Measurements from ENCODE around the gene RHBDF1.

The RHBDF1 gene

DNA sequence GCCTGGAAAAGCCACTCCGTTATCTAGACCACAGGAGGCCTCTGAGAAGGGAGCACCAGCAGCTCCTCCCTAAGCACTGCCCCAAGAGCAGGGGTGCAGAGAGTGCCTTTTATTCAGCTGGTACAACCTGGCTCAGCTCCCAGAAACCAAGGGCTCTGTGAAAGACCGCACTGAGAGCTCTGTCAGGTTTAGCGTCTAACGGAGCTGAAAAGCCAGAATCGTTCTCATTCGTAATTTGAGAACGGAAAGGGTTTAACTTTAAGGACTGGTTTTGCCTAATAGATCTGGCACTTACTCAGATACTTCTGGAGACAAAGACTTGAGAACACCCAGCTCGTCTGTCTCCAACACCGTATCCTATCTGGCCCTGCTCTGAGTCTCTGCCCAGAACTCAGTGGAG lies 19.1 kb upstream of the RHBDF1 start:
- no peak for DNase-seq

GRCh38 chr16:89391-90302 lies 17.2 kb upstream of the RHBDF1 start:
- no peak for DNase-seq

GRCh38 chr16:88613-89012 lies 16.2 kb upstream of the RHBDF1 start:
- DNase-seq, result no peak

- DNase-seq, result no peak
Measured at GRCh38 chr16:86483-86952, 14.1 kb upstream of the RHBDF1 start.

DNA sequence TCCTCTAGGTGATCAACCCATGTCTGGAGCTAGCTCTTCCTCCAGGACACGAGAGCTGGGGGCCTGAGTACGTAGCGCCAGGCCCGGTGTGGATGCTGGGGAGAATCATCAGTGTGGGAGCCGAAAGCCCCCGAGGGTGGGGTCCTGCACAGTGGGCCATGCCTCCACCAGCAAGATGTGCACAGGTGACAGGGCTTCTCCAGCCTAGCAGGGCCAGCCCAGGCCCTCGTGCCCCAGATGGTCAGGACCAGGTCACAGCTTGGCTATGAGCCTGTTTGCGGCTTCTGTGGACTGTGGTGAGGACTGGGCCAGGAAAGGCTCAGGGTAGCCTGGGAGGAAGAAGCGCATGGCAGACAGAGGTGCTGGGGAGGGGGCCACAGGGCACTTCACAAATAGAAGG lies 13.4 kb upstream of the RHBDF1 start:
- DNase-seq, result no peak

DNA sequence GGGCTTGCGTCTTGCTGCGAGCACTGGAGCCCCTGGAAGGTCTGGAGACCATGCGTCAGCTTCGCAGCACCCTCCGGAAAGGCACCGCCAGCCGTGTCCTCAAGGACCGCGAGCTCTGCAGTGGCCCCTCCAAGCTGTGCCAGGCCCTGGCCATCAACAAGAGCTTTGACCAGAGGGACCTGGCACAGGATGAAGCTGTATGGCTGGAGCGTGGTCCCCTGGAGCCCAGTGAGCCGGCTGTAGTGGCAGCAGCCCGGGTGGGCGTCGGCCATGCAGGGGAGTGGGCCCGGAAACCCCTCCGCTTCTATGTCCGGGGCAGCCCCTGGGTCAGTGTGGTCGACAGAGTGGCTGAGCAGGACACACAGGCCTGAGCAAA lies 13.0 kb upstream of the RHBDF1 start:
- DNase-seq, result no peak

DNA sequence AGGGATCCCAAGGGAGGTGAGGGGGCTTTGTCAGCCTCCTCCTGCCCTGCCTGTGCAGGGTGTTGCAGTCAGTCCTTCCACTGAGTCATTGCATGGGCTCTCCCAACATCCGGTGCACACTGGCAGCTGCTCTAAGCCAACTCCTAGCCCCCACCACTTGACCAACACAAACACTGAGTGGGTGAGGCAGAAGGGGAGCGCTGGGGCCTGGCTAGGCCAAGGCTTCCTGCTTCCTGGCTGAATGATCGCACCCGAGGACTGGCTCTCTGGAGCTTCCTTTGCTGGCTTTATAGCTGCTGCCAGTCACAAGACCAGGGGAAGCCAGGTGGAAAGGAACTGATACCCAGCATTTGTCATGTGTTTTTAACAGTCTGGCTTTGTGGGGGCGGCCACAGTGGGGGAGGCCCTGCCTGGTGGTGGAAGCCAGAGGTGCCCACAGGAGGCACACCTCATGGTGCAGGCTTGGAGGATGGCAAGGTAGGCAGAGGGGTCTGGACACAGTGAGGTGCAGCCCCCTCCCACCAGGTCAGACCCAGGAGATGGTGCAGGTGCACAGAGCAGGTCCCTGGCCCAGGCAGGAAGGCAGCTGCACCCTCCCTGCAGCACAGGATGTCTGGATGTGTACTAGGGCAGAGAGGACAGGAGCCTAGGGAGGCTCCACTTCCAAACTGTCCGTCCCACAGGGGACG lies 12.4 kb upstream of the RHBDF1 start:
- no peak for DNase-seq

DNA sequence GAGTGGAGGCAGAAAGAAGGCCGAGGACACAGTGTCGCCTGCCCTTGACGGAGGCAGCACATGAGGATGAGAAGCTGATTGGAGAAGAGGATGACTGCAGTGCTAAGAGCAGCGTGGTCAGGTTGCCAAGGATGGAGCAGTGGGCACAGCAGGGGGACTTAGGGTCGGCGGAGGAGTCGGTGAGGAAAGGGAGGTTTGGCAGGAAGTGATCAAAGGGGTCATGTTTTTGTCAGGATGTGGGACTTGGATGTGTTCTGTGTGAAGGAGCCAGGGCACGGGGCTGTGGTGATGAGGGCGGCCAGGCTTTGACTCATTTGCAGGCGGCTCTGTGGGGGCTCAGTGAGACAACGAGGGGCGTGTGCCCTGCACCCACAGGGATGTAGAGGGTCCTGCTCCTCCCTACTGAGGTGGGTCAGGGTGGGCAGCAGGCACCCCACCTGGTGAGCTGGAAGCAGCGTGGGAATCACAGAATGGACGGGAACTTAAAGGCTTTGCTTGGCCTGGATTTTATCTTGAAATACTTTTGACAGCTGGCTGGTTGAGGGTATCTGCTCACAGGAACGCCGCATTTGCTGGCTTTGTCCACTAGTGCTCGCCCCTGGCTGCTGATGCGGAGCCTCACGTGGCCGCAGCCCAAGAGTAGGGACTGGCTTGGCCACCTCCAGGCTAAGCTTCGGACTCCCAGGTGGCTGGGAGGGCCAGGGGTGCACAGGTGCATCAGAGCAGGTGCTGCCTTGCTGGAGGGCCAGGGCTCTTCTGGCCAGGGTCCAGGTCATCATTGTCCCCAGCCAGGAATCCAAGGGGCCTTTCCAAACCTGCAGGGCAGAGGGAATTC lies 11.6 kb upstream of the RHBDF1 start:
- DNase-seq, result no peak

- no peak for DNase-seq
Measured at GRCh38 chr16:83060-83603, 10.7 kb upstream of the RHBDF1 start.

- no peak for DNase-seq
Measured at GRCh38 chr16:79151-80054, 7.0 kb upstream of the RHBDF1 start.

DNA sequence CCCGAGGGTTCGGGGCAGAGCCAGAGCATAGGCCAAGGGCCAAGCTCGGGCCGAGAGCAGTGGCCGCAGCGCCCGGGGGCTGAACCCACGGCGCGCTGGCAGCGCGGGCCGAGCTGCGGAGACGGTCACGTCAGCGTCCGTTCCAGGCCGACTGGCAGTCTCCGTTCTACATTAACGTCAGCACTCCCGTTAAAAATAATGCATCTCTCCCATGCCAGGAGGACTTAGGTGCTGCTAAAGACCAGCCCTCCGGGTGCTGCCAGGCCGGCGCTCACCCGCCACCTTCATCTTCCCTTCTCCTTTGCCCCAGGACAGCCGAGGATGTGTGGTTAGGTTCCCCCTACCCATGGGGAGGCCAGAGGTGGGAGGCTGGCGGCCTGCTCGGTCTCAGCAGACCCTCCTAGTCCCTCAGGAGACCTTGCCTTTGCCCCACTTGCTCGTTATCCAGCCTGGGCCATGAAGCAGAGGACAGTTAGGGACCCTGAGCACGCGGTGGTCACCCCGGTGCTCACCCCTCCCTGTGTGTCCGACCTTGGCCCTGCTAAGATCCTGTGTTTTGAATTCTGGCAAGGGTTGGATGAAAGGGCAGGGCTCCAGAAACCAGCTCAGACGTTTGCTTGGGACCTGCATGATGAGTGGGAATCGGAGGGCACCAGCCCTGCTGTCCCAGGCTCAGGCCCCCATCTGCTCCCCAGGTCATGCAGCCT lies 6.2 kb upstream of the RHBDF1 start:
- DNase-seq, result no peak

- peak; percentile 10 for DNase-seq
Measured at GRCh38 chr16:77807-78443, 5.5 kb upstream of the RHBDF1 start, which contains the start of gene MPG. Gene MPG (plus strand): TSS chr16:78225. CDS start chr16:78310, 85 bp downstream.

- no peak for DNase-seq
Measured at GRCh38 chr16:77273-77806, 4.9 kb upstream of the RHBDF1 start.

DNA sequence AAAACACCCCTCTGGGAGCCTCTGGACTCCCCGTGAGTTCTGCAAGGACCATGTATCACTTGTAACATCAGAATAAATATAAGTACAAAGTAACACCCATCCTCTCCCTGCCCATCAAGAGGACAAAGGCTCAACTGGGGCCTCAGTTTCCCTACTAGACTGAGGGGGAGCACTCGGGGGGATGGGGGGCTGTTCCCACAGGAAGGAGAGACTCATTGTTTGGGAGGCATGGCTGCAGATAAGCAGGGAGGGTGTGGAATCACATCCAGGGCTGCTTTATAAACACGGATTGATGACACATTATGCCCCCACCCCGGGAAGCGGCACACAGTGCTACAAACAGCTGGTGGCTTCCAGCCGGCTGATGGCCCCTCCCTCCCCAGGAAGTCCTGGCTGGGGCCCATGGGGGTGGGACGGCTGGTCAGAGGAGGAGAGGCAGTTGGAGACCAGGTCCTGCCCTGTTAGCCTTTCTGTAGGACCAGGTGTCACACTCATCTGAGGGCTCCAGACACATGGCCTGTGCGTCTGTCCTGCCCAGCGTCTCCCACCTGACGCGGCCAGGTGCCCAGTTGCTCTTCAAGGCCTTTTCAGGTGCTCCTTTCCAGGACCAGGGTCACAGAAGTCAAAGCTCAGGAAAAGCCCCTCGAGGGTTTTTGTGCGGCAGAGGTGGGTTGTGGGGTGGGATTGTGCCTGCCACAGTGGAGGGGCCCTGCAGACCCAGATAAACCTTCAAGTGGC lies 4.3 kb upstream of the RHBDF1 start:
- no peak for DNase-seq

DNA sequence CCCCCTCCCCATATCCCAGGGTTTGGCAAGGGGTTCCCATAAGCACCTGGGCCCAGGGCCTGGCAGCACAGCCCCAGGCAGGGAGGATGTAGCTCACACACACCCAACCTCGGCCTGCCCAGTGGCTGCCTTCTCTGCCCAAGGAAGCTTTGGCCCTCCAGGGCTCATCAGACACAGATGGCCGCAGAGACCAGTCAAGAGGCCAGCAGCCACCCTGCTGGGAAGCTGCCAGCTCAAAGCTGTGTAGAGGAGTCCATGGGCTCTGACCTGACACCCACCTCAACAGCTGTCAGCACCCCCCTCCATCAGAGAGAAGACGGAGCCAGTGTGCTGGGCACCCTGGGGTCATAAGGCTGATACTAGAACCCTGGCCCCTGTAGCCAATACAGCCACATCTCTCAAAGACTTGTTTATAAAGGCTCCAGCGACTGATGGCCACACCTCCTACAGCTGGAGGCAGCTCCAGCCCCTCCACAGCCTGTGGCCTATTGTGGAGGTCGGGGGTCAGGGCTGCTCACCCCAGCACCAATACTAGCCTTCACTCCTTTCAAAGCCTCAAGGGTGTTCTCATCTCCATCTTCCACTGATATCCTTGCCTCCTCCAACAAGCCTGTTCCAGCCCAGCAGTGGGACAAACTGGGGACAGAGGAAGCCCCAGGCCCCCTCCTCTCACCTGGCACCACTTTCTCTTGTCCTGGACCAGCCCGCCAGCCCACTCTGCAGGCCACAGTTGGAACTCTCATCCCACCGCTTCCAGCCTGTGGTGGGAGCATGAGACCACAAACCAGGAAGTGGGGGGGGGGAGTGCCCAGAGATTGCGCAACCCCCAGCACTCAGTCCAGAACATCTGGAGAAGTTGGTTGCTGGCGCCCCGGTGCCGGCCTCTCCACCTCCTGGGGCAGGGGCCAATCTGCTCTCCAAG lies 3.4 kb upstream of the RHBDF1 start:
- no peak for DNase-seq

DNA sequence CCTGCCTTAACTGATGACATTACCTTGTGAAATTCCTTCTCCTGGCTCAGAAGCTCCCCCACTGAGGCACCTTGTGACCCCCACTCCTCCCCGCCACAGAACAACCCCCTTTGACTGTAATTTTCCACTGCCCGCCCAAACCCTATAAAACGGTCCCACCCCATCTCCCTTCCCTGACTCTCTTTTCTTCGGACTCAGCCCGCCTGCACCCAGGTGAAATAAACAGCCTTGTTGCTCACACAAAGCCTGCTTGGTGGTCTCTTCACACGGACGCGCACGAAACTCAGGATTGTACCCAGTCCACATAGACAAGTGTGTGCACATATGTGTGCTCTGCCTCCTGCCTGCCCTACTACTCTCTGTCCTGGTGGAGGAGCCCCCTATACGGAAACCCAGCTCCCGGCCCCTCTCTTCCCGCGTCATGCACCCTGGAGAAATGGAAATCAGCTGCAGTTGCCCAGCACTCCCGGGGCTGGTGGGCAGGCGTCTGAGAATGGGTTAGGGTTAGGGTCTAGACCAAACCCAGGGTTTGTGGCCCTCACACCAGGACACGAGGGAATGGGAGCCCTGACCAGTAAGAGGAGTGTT lies 2.4 kb upstream of the RHBDF1 start:
- DNase-seq, result no peak

DNA sequence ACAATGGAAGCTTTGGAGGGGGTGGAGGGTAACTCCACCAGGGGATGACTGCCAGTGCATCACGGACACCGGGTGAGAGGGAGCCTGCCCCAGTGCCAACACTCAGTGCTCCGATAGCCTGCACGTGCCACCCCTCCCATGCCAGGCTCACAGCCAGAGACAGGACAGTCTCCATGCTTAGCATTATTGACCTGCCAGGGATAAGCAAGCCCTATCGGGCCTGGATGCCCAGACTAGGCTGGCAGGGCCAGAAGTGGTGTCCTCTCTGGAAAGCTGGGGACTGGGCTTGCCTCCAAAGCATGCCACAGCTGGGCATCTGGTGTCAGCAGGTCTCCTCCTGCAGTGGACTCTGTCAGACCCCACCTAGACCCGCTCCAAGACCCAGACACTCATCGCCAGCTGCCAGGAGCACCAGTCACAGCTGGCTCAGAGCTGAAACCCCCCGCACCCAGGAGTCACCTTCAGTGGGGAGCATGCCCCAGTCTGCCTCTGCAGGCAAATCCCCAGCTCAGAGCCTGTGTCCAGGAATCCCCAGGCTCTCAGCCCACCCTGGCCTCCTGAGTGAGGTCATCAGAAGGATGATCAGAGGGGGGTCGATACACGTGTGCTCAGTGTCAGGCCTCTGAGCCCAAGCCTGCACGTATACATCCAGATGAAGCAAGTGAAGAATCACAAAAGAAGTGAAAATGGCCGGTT lies 1.8 kb upstream of the RHBDF1 start:
- no peak for DNase-seq
